ENCODE measurements around the gene CDK17. TPM values are rescaled to one million over a fixed set of nuclear protein-coding genes. Genes with fewer than 3 reads are reported as not detected.

CDK17 gene
- total and polyA plus RNA-seq, 2 of the 8 experiments (the other 6 are each of a cell fraction or from before 2014, with no cell fraction given) = 5.8 to 20.0 TPM

GRCh38 chr12:96265836-96266235 lies 134.4 kb downstream of the CDK17 start (continued):
- TF ChIP-seq CHD7 (IDR thresholded peaks at IDR 0.05; ENCODE audit: insufficient replicate concordance, low read length) (no peak), TAF1 (IDR thresholded peaks at IDR 0.05; ENCODE audit: low read depth, low read length) (no peak), SIN3A (conservative IDR thresholded peaks at IDR 0.05 in 1 of 2, IDR thresholded peaks at IDR 0.05 in 1 of 2; ENCODE audit: low read depth in 1 of 2, low read length in 2 of 2) (no peak), POLR2AphosphoS5 (IDR thresholded peaks at IDR 0.05; ENCODE audit: low read depth, low read length) (no peak)
